Inflammatory macrophage treated with lipopolysaccharide for 4 hours (primary cell): ENCODE data around the gene PRIMPOL.

Source experiments
- DNase-seq: peaks from one replicate; pipeline ENCODE4 v3.0.0-alpha.2; 2020

Gene PRIMPOL

DNA sequence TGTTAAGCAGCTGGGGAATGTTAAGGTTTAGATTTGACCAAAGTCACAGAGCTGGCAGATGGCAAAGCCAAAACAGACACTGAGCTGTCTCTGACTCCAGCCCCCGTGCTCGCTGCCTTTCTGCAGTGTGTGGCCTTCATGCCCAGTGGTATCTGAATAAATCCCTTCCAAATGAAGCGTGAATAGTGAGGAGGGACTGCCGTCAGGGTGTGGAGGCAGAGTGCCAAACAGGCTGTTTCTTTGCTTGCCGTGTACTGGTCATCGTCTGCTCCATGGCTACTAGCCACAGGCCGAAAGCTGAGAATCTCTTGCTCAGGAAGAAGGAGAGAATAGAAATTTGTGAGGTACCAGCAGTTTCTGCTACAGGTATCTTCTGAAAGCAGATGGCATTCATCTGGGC is 19.7 kb downstream of the PRIMPOL start:
- no peak for DNase-seq

DNA sequence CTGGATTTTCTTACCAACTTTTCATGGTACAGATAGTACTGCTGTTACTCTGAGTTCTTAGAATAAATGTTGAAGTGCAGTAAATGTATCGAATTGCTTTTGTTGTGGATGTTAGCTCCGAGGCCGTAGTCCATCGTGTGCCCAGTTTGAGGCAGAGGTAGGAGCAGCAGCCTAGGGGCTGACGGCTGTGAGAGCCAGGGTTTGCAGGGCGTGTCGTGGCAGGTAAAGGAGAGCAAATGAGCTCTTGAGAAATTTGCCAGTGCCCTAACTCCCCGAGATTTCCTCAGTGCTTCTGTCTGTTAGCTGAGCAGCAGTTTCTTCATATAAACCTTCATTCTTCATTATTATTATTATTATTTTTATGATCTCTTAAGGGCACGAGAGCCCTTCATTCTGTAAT is 21.6 kb downstream of the PRIMPOL start:
- no peak for DNase-seq

DNA sequence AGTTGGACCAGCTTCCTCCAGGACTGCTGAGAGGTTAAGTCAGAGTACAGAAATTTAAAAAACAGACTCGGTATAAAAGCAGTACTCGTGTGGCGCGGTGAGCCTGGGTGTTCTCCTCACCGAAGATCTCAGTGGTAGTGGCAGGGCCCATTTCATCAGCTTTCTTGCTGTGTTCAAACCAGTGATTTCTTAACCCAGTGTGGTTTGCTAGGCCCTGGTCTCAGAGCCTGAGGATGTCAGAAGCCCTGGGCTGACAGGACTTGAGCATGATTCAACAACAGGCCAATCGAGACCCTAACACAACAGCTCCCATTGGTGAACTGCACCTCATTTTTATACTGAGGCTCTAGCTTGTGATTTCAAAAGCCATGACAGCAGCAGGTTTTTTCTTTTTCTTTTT is 23.2 kb downstream of the PRIMPOL start:
- no peak for DNase-seq

DNA sequence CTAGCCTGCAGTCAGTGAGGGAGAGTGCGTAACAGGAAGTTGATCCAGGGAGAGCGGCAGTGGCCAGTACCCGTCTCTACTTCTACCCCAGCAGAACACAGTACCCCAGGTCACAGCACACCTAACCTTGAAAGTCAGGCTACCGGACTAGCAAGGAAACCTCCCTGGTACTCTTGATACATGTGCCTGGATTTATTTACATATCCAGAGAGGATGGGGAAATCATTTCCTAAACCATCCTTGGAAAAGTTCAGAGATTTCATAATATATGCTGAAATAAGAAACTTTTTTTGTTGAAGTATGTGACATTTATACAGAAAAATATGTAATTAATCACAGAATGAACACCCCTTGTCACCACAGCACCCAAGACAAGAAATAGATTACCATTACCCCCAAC is 24.5 kb downstream of the PRIMPOL start:
- DNase-seq = no peak

DNA sequence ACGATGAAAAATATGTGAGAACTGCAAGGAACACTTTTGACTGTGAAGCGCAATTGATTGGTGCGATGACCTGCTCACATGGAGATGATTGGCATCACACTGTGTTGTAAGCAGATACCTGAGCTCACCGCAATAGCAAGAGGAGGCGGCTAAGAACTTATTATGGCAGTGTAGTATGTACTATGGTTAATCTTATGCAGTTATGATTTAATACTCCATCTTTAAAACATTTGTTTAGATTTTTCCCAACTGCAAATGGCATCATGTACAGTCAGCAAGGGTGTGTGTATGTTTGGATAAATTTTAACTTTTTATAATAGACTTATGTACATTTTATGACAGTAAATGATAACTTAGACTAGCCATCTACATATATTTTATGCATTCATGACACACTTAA is 25.5 kb downstream of the PRIMPOL start:
- DNase-seq = no peak

DNA sequence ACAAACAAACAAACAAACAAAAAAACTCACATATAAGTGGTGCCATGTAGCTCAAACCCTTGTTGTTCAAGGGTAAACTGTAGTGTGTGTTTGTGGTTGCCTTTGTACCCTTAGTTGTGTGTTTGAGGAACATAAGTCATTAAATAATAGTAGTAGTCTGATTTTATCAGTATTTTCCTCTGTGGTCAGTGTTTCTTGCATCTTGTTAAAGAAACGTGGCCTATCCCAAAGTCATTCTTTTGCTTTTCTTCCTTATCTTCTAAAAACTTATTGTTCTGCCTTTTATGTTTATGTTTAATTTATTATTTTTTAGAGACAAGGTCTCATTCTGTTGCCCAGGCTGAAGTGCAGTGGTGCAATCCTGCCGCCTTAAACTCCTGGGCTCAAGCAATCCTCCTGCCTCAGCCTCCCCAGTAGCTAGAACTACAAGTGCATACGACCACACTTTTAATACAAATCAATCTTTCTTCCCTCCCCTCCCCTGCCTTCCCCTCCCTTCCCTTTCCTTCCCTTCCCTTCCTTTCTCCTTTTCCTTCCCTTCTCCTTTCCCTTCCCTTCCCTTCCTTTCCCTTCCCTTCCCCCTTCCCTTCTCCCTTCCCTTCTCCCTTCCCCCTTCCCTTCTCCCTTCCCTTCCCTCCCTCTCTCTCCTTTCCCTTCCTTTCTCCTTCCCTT is 26.4 kb downstream of the PRIMPOL start:
- no peak for DNase-seq

DNA sequence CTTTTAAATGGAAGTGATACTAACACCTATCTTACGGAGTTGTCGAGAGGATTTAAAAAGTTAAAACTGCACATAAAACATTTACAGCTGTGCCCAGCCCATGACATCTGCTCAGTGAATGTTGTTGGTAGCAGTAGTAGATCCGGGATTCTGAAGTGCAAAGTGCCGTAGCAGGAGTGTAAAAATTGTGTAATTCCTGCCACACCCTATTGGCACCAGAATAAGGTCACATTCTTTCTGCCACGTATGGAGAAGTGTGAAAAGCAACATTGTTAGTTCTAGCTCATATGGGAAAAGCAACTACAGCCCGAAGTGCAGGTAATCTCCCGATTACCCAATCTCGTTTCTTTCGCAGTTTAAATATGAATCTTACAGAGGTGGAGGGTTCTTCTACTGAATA is 31.2 kb downstream of the PRIMPOL start:
- DNase-seq = peak; percentile 22

DNA sequence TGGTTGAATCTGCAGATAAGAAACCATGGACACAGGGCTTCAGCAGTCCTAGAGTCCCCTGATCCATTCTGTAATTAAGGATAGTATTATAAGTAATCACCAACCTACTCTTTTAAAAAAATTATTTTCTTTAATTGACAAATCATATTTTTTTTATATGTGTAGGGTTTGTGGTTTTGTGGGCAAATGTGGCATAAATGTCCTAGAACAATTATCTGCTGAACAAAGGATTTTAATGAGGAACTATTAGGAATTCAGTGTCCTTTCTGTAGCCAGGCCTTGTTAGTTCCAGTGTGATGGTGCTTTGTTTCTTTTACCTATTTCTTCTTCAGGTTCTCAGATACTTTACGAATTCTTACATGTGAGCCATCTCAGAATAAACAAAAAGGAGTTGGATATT is 32.4 kb downstream of the PRIMPOL start:
- no peak for DNase-seq

DNA sequence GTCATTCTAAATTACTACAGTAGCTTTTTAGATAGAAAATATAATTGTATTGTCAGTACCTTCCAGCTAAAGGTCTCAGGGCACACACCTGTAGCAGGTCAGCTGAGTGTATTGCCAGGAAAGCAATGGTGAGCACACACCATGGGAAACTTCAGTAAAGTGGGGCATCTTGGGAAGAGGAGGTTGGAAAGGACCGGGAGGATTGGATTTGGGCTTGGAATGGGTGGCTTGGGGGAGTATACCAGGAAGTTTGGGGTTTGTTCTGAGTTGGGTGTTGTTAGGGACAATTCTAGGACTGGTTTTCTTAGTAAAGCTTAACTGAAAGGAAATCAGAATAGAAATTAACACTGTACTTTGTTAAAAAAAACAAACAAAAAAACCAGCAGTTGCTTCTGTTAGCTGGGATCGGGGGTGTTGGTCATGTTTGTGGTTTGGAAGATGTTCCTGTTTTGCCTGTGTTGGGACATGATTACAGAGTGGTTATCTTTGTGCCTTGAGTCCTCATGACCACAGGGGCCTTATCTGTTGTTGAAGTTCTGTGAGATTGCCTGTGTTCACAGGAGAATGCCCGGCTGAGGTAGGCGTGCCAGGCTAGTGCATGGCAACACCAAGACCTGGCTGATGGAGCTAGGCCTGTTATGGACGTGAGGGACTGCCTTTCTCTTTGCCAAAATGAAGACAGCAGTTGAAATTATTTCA is 35.1 kb downstream of the PRIMPOL start:
- DNase-seq = peak; percentile 73

DNA sequence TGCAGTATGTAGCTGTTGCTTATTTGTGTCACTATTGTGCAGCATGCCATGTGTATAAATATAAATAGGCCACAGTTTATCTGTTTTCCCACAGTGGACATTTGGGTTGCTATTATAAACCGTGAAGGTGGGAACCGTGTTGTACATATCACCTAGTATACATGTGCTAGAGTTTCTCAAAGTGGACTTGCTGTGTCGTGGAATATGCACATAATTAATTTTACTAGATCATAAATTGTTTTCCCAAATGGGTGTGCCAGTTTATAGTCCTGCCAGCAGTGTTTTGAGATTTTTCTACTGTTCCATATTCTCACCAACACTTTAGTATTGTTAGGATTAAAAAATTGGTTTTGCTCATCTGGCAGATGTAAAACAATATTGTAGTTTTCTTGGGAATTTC is 38.5 kb downstream of the PRIMPOL start:
- no peak for DNase-seq

DNA sequence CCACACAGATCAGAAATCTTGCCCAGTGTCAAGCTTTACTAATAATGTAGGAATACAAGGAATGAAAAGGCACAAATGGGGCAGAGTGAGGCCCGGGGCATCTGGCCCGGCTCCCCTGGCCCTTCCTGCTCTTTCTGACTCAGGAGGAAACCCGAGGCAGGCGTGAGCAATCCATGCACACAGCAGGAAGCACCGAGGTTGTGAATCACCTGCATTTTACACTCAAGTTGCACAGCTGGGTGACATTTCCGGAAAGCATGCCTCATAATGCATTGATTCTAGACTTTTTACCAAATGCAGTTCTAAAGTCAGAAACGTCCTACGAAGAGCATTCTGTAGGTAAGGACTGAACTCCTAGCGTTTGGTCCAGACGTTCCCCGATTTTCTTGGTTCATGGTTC is 38.9 kb downstream of the PRIMPOL start:
- DNase-seq = no peak

DNA sequence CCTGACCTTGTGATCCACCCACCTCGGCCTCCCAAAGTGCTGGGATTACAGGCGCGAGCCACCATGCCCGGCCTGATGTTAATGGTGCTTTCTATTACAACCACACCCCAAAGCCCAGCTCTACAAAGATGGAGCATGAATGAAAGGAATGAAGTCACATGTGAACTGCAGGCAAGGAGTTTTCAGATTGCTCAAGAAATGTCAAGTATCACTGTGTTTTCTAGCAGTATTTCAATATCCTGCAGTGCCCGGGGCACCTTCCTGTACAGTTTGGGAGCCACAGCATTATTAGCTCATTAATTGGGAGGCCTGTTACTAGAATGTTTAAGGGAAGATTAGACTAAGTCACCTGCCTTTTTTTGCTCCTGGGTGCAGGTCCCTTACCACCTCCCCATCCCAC is 40.1 kb downstream of the PRIMPOL start:
- no peak for DNase-seq

DNA sequence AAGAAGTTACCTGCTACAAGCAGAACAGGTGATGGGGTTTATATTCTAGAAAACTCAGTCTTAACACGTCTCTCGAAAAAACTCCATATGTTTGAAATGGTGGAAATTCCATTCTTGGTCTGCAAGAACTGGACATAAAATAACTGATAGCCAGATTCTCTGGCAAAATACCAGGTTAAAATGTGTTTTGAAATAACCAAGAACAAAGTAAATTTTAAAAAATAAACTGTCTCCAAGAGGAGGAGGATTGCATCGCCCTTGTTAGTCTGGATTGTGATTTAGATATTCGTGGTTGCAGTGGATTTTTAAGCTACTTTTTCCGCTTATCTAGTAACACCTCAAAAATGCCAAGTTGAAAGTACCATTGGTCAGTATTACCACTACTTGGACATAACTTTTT is 43.5 kb downstream of the PRIMPOL start:
- no peak for DNase-seq

DNA sequence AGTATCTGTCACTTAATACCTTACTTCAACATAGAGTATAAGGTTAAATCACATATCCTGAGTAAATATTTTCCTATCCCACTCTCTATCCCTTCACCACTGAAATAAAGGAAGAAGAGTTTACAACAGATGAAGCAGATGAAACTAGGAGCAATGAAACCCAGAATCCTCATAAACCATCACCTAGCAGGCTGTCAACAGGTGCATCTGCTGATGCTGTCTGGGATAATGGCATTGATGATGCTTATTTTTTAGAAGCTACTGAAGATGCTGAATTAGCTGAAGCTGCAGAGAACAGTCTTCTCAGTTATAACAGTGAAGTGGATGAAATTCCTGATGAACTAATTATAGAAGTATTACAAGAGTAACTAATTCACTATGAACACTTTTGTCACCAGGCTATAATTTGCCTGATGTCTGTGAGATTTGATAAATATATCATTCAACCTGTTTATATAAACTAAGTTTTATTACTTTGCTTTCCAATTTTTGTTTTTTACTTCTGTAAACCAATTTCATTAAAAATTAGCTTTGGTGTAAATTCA is 44.9 kb downstream of the PRIMPOL start:
- no peak for DNase-seq

DNA sequence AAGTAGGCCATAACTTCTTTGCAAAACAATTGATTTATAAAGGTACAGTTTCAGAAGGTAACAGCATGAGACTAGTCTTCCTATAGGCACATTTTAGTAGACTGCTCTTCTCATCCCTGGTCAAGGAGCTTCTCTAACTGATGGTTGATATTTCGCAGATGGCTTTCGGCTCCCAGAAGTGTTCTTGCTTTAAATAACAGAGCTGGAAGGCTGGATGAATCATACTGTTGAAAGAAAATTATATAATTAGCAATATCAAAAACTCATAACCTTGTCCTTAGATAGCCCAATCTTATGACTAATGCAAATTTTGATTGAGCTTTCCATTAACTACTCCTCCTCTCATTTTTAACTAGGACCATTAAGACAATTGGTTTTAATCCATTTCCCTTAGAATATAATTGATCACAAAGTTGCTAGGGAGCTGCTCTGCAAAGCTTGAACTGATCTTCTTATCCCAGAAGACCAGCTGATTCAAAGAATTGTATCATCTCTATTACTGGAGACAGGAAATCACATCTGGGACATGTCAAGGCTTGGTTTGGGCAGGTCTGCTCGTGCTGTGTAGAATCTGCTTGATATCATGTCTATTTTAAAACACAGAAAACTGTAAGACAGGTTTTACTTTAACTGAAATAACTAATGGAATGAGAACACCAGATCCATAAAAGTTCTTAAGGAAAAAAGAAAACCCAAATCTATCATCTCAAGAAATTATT is 45.8 kb downstream of the PRIMPOL start:
- no peak for DNase-seq

DNA sequence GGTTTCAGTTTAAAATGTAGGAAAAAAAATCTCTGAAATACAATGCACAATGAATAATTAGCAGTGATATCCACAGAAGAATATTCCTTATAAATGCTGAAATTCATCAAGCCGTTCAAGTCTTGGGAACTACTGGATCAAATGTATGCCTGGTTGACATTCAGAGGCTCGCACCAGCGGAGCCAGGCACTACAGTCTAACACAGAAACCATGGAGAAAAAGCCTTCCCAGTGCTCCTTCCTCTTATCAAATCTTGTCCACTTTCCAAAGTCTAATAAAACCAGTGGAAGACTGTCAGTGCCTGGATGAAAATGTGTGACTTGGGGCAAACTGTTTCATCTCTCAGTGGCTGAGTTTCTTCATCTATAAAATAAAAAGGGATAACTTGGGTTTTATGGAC is 48.4 kb downstream of the PRIMPOL start:
- no peak for DNase-seq

DNA sequence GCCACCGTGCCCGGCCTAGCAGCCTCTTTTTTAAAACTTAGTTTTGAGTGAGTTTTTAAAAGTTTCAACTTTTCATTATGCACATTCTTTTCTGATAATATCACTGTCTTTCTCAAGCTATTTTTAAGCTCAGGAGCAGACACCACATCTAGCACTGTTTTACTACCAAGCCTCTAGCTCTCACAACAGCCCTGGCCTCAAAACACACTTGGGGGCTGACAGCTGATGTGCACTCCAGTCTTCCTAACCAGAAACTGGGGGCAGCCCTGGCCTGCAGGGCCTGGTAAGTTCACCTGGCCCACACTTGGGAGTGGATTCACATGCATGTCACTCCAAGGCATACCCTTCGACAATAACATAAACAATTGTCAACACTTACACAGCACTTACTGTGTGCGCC is 50.4 kb downstream of the PRIMPOL start:
- DNase-seq = no peak

DNA sequence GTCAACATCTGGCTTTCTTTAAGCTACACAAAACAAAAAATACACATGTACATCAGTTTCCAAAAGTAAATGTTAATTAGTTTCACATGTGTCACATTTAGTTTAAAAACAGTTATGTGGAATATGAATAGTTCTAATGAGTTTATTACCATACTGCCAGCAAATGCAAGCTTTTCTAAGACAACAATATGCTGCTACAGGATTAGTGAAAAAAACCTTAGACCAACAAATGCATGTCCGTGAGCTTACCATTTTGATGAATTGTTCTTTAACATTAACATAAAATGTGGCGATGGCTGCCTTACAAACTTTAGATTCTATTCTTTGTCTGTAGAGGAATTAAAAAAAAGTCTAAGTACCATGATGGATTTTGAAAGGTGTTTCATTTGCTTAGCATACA is 52.6 kb downstream of the PRIMPOL start:
- DNase-seq = no peak

DNA sequence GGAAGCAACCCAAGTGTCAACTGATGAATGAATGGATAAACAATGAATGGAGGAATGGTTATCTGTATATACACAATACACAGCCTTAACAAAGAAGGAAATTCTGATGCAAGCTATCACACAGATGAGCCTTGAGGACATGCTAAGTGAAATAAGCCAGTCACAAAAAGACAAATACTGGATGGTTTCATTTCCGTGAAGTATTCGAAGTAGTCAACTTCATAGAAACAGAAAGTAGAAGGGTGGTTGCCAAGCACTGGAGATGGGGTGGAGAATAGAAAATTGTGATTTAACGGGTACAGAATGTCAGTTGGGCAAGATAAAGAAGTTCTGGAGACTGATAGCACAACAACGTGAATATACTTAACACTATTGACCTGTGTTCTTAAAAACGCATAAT is 56.2 kb downstream of the PRIMPOL start:
- peak; percentile 58 for DNase-seq

DNA sequence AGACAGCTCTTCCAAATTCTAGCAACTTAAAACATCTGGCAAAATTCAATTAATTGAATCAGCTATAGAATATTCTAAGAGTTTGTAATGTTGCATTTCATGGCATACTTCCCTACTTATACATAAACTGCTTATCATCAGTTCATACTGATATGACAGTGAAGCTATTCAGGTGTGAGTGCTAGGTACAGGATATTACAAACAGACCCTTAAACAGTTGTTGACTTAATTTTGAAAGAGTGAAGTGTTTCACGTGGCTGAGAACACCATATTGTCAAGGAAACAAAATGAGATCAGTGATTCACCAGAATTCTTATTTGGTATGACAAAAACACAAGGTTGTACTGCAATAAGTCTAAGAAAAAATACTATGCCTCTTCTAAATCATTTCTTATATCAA is 56.9 kb downstream of the PRIMPOL start:
- DNase-seq = no peak

DNA sequence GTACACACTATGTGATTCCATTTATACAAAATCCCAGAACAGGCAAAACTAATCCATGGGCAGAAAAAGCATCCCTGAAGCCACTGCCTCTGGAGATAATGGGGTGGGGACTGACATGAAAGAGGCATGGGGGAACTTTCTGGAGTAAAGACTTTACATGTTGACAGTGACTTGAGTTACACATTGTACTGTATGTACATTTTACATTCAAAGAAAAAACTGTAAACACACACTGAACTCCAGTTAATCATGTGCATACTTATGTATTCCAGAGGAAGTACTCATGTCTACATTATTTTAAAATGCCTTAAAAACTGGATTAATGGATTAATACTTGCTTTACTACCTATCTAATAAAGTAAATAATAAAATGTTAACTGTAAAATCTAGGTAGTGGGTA is 62.8 kb downstream of the PRIMPOL start:
- no peak for DNase-seq

DNA sequence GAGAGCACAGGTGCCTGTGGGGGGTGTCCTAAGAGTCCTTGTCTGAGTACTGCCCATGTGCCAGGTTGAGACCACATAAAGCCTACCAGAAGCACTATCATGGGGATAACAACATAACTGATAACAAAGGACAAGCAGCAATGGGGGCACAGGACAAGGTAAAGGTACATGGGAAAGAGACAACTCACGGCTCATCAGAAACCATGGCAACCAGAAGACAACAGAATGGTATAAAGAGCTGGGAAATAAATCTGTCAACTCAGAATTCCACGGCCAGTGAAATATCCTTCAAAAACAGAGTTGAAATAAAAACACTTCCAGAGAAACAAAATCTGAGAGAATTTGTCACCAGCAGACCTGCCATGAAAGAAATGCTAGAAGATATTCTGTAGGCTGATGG is 64.3 kb downstream of the PRIMPOL start:
- no peak for DNase-seq

DNA sequence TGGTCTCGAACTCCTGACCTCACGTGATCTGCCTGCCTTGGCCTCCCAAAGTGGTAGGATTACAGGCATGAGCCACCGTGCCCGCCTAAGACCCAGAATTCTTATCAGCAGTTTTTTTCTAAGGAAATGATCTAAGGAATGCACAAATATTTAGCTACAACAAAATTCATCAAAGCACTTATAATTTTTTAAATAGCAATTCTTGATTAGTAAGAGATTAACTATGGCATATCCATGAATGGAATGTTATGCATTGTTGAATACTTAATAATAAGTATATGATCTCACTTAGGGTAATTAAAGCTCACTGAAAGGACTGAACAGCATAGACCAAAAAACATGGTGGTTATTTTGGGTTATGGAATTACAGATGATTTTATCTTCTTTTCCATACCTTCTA is 66.0 kb downstream of the PRIMPOL start:
- no peak for DNase-seq

DNA sequence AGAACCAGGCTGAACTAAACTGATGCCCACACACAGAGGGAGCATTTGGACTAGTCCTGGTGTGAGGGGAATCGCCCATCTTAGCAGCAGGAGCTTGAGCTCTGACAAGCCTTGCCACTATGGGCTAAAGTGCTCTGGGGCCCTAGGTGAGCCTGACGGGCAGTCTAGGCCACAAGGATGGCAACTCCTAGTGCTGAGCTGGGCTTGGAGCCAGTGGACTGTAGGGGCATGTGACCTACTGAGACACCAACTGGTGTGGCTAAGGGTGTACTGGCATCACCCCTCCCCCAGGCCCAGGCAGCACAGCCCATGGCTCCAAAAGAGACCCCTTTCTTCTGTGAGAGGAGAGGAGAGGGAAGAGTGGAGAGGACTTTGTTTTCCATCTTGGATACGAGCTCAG is 69.9 kb downstream of the PRIMPOL start:
- DNase-seq = no peak
